Ishikawa (cell line): ENCODE data around the gene NANS.

ENCODE experiments used
- CEBPB ChIP-seq: IDR thresholded peaks from 2 replicates; pipeline ENCODE4 v1.6.1; 2012
- CREB1 ChIP-seq: IDR thresholded peaks from 2 replicates; pipeline ENCODE4 v1.6.1; 2012; ENCODE audit warnings: low read depth
- EGR1 ChIP-seq: IDR thresholded peaks from 2 replicates; pipeline ENCODE4 v1.6.1; 2012
- EP300 ChIP-seq: IDR thresholded peaks from 2 replicates; pipeline ENCODE4 v1.6.1; 2012; ENCODE audit warnings: borderline replicate concordance
- FOXM1 ChIP-seq: IDR thresholded peaks from 2 replicates; pipeline ENCODE4 v1.6.1; 2012; ENCODE audit warnings: low read depth, borderline replicate concordance
- NFIC ChIP-seq: IDR thresholded peaks from 2 replicates; pipeline ENCODE4 v1.6.1; 2012
- RAD21 ChIP-seq: IDR thresholded peaks from 2 replicates; pipeline ENCODE4 v1.6.1; 2012; ENCODE audit warnings: low read depth
- TAF1 ChIP-seq: IDR thresholded peaks from 2 replicates; pipeline ENCODE4 v1.6.1; 2012; ENCODE audit warnings: low read depth, mild to moderate bottlenecking
- TCF12 ChIP-seq: IDR thresholded peaks from 2 replicates; pipeline ENCODE4 v1.6.1; 2012; ENCODE audit warnings: low read depth
- TEAD4 ChIP-seq: IDR thresholded peaks from 2 replicates; pipeline ENCODE4 v1.6.1; 2012
- YY1 ChIP-seq: IDR thresholded peaks from 2 replicates; pipeline ENCODE4 v1.6.1; 2012; ENCODE audit warnings: low read depth
- ZBTB7A ChIP-seq: IDR thresholded peaks from 2 replicates; pipeline ENCODE4 v1.6.1; 2012; ENCODE audit warnings: low read depth
- TF ChIP-seq, protein P1 (sequence below): IDR thresholded peaks from 2 replicates; pipeline ENCODE4 v1.6.1; 2012; ENCODE audit warnings: low read depth, mild to moderate bottlenecking
- TF ChIP-seq, protein P2 (sequence below): IDR thresholded peaks from 2 replicates; pipeline ENCODE4 v1.6.1; 2012
- TF ChIP-seq, protein P3 (sequence below): IDR thresholded peaks from 2 replicates; pipeline ENCODE4 v1.6.1; 2012

Gene NANS

DNA sequence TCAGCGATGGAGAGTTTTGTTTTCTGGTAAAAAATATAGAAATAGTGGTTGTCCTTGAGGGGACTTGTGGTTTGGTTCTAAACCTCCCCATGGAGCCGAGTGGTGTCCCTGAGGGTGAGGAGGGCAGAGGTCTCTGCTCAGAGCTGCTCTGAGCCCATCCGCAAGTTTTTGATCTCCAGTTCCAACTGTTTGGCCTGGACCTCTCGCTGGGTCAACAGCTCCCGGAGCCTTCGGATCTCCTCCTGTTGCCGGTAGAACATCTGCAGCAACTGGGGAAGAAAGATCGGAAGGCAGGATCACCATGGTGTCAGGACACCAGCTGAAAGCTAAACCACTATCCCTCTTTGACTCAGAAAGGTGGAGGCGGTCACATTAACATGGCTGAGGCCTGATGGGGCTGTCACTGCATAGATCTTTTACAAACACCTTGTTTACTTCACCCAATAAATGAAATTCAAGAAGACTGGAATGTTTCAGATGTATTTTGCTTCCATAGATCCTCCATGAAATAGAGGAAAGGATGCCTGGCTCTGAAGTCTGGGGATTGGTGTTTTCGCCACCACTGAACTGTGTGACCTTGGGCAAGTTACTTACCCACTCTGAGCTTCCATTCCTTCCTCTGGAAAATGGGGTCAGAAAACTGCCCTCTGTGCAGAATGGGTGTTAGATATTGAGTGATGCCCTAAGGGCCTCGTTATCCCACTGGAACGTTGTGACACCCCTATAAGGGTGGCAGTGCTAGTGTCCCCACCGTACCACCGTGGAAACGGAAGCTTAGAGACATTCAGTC, 68.3 kb downstream of the NANS start:
- TF ChIP-seq YY1: no peak
- TF ChIP-seq TEAD4: no peak
- TF ChIP-seq, protein P1, sequence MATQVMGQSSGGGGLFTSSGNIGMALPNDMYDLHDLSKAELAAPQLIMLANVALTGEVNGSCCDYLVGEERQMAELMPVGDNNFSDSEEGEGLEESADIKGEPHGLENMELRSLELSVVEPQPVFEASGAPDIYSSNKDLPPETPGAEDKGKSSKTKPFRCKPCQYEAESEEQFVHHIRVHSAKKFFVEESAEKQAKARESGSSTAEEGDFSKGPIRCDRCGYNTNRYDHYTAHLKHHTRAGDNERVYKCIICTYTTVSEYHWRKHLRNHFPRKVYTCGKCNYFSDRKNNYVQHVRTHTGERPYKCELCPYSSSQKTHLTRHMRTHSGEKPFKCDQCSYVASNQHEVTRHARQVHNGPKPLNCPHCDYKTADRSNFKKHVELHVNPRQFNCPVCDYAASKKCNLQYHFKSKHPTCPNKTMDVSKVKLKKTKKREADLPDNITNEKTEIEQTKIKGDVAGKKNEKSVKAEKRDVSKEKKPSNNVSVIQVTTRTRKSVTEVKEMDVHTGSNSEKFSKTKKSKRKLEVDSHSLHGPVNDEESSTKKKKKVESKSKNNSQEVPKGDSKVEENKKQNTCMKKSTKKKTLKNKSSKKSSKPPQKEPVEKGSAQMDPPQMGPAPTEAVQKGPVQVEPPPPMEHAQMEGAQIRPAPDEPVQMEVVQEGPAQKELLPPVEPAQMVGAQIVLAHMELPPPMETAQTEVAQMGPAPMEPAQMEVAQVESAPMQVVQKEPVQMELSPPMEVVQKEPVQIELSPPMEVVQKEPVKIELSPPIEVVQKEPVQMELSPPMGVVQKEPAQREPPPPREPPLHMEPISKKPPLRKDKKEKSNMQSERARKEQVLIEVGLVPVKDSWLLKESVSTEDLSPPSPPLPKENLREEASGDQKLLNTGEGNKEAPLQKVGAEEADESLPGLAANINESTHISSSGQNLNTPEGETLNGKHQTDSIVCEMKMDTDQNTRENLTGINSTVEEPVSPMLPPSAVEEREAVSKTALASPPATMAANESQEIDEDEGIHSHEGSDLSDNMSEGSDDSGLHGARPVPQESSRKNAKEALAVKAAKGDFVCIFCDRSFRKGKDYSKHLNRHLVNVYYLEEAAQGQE: no peak
- TF ChIP-seq CEBPB: no peak
- TF ChIP-seq NFIC: no peak
- TF ChIP-seq FOXM1: no peak
- TF ChIP-seq EP300: no peak
- no peak for TF ChIP-seq TAF1
- TF ChIP-seq RAD21: no peak
- no peak for TF ChIP-seq EGR1

DNA sequence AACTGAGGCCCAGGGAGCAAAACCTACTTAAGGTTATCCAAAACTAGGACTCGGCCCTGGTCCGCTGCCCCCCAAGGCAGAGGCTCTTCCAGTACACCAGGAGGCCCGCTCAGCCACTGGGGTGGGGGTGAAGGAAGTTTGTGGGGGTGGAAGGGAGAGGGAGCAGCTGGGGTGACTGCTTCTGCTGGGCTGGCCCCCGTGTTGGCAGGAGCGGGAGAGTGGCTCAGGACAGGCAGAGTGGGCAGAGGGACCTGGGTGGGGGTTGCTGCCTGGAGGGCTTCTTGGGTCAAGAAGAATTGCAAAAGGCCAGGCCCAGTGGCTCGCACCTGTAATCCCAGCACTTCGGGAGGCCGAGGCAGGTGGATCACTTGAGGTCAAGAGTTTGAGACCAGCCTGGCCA, 70.7 kb downstream of the NANS start:
- TF ChIP-seq, protein P1: no peak
- TF ChIP-seq YY1 (no peak), TEAD4 (no peak), TAF1 (no peak), RAD21 (no peak), CREB1 (no peak), TCF12 (no peak), EGR1 (no peak), NFIC (no peak), FOXM1 (no peak), CEBPB (no peak), EP300 (no peak)
- TF ChIP-seq, protein P2, sequence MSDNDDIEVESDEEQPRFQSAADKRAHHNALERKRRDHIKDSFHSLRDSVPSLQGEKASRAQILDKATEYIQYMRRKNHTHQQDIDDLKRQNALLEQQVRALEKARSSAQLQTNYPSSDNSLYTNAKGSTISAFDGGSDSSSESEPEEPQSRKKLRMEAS: no peak
- TF ChIP-seq, protein P3, sequence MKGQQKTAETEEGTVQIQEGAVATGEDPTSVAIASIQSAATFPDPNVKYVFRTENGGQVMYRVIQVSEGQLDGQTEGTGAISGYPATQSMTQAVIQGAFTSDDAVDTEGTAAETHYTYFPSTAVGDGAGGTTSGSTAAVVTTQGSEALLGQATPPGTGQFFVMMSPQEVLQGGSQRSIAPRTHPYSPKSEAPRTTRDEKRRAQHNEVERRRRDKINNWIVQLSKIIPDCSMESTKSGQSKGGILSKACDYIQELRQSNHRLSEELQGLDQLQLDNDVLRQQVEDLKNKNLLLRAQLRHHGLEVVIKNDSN: no peak

DNA sequence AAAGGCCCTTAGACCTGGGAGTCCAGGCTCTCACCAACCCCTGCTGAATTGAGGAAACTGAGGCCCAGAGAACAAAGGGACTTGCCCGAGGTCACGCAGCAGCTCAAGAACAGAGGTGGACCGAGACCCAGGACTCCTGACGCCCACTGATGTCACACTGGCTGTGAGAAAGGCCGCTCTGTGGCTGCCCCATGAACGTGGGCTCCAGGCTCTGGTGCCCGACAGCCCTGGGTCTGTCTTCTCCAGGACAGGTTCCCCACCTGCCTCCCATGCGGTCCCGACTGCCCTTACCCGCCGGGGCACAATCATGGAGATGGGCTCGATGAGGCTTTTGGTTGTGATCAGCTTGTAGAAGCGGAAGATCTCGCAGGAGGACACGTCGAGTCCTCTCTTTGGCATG, 71.8 kb downstream of the NANS start:
- TF ChIP-seq, protein P1: no peak
- TF ChIP-seq ZBTB7A: no peak
- no peak for TF ChIP-seq CREB1
- TF ChIP-seq RAD21: no peak
- no peak for TF ChIP-seq FOXM1
- TF ChIP-seq YY1: no peak
- TF ChIP-seq, protein P3: no peak
- TF ChIP-seq, protein P2: no peak
- no peak for TF ChIP-seq EP300
- TF ChIP-seq TEAD4: no peak
- TF ChIP-seq CEBPB: no peak
- no peak for TF ChIP-seq EGR1
- no peak for TF ChIP-seq TAF1
- no peak for TF ChIP-seq NFIC
- no peak for TF ChIP-seq TCF12

DNA sequence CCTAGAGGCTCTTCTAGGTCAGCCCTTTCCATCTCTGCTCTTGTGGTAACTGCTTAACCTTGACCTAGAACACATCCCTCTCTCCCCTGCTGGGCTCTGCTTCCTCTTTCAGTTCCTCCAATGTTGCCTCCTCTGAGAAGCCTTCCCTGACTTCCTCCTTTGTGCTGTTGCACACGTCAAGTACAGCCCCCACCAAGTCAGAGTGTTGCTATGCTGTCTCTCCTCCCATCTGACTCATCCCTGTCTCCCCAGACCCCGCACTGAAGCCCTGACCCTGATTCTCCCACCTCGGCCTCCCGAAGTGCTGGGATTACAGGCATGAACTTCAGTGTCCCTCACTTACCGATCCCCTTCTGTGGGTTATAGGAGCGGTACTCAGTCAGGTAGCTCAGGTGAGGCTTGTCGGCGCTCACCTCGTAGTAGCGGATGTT, 72.9 kb downstream of the NANS start:
- TF ChIP-seq, protein P3: no peak
- TF ChIP-seq, protein P2: no peak
- TF ChIP-seq RAD21 (no peak), CREB1 (no peak), NFIC (no peak), YY1 (no peak), TAF1 (no peak)
- TF ChIP-seq, protein P1: no peak
